Endothelial cell (in vitro differentiated cells): ENCODE data around the gene TGM2. TPM values are rescaled to one million over a fixed set of nuclear protein-coding genes. Genes with fewer than 3 reads are reported as not detected.
A peak's percentile ranks its signal among the peaks of the same experiment; 100 is the strongest.

ENCODE experiments used
- DNase-seq: peaks from one replicate; pipeline ENCODE4 v3.0.0; 2021; ENCODE audit warnings: low spot score
- H3K27ac Mint-ChIP-seq: one replicate; pipeline ENCODE4 v1.8.0; 2021; ENCODE audit warnings: mixed read lengths, inconsistent platforms; ENCODE audit not compliant: unreplicated experiment
- H3K27me3 Mint-ChIP-seq: one replicate; pipeline ENCODE4 v1.8.0; 2021; ENCODE audit warnings: mild to moderate bottlenecking, moderate library complexity, mixed read lengths, inconsistent platforms; ENCODE audit not compliant: unreplicated experiment
- H3K36me3 Mint-ChIP-seq: one replicate; pipeline ENCODE4 v1.8.0; 2021; ENCODE audit warnings: mild to moderate bottlenecking, low read depth, mixed read lengths, inconsistent platforms; ENCODE audit not compliant: unreplicated experiment
- H3K4me1 Mint-ChIP-seq: one replicate; pipeline ENCODE4 v1.8.0; 2021; ENCODE audit warnings: mild to moderate bottlenecking, mixed read lengths, inconsistent platforms; ENCODE audit not compliant: unreplicated experiment
- H3K4me3 Mint-ChIP-seq: one replicate; pipeline ENCODE4 v1.8.0; 2021; ENCODE audit warnings: mild to moderate bottlenecking, mixed read lengths, inconsistent platforms; ENCODE audit not compliant: unreplicated experiment
- H3K9me3 Mint-ChIP-seq: one replicate; pipeline ENCODE4 v1.8.0; 2021; ENCODE audit warnings: mixed read lengths, inconsistent platforms; ENCODE audit not compliant: unreplicated experiment
- total RNA-seq: library from RNA; stranded (reverse); fragmentation: NEBNext Ultra II Directional; extraction: Animal tissue kit (Norgen Biotek cat#: 25700); gene quantifications from one replicate; pipeline ENCODE4 v1.2.1, GENCODE V29; 2021; ENCODE audit not compliant: unreplicated experiment
- TF ChIP-seq, protein P1 (sequence below): fragments of 200-600 bp; sonication (generic); IDR thresholded peaks from one replicate; pipeline ENCODE4 v1.5.0; 2021; ENCODE audit warnings: antibody characterized with exemption; ENCODE audit not compliant: unreplicated experiment

TGM2 gene
- total RNA-seq, 1 donor from 2014 or later: 216 TPM

DNA sequence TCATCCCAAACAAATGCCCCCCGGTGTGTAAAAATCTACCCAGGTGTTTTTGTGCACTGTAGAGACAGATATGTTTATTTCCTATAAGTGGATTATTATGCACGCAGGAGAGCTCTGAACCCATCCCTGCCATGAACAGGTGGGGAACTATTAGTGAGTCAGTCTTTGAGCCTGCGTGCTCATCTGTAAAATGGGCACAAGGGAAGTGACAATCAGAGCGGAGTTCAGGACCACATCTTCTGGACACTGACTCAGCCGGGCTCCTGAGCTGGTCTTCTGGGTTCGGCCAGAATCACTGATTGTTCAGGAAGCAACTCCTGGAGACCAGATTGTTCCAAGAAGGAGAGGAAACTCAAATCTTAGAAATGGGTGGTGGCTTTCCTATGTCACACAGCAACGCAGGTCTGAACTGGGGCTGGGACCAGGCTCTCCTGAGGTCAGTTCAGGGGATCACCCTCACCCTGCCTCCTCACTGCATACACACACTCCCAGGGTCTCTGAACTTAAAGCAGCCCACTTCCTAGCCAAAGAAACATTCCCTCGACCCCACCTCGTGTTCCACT, 27.3 kb upstream of the TGM2 start:
- TF ChIP-seq, protein P1, sequence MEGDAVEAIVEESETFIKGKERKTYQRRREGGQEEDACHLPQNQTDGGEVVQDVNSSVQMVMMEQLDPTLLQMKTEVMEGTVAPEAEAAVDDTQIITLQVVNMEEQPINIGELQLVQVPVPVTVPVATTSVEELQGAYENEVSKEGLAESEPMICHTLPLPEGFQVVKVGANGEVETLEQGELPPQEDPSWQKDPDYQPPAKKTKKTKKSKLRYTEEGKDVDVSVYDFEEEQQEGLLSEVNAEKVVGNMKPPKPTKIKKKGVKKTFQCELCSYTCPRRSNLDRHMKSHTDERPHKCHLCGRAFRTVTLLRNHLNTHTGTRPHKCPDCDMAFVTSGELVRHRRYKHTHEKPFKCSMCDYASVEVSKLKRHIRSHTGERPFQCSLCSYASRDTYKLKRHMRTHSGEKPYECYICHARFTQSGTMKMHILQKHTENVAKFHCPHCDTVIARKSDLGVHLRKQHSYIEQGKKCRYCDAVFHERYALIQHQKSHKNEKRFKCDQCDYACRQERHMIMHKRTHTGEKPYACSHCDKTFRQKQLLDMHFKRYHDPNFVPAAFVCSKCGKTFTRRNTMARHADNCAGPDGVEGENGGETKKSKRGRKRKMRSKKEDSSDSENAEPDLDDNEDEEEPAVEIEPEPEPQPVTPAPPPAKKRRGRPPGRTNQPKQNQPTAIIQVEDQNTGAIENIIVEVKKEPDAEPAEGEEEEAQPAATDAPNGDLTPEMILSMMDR: no peak
- no peak overlapping the region for H3K4me3 Mint-ChIP-seq
- DNase-seq: no peak
- H3K27me3 Mint-ChIP-seq: peaks cover 8% of the 10 kb centered on the region
- H3K27ac Mint-ChIP-seq: no peak overlapping the region
- H3K4me1 Mint-ChIP-seq: peaks cover 8% of the 10 kb centered on the region
- H3K36me3 Mint-ChIP-seq: no peaks in the 10 kb centered on the region
- no peaks in the 10 kb centered on the region for H3K9me3 Mint-ChIP-seq

DNA sequence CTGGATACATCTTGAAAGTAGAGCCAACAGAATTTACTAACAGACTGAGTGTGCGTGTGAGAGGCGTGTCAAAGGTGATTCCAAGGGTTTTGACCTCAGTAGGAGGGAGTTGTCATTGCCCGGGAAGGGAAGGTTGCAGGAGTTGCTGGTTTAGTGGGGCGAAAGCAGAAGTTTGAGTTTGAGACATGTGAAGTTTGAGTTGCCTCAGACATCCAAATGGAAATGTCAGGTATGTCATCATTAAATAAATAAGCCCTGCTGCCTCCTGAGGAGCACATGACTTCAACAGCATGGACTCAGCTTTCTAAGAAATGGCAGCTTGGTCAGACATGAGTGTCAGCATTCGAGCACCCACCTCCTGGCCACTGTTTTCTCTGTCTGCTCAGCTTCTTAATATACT, 26.6 kb upstream of the TGM2 start:
- Mint-ChIP-seq H3K4me3 (no peak overlapping the region), H3K27me3 (peaks cover 8% of the 10 kb centered on the region)
- TF ChIP-seq, protein P1: no peak

GRCh38 chr20:38190936-38191371, 25.9 kb upstream of the TGM2 start:
- Mint-ChIP-seq H3K4me1 (peaks cover 8% of the 10 kb centered on the region), H3K4me3 (no peak overlapping the region), H3K9me3 (no peaks in the 10 kb centered on the region), H3K36me3 (no peaks in the 10 kb centered on the region), H3K27ac (no peak overlapping the region), H3K27me3 (peaks cover 8% of the 10 kb centered on the region)
- DNase-seq: no peak
- TF ChIP-seq, protein P1: no peak

More for the DNA sequence above, 26.6 kb upstream of the TGM2 start:
- Mint-ChIP-seq H3K27ac (no peak overlapping the region), H3K36me3 (no peaks in the 10 kb centered on the region), H3K4me1 (peaks cover 8% of the 10 kb centered on the region), H3K9me3 (no peaks in the 10 kb centered on the region)
- DNase-seq: no peak

GRCh38 chr20:38190166-38190565, 25.1 kb upstream of the TGM2 start:
- Mint-ChIP-seq H3K9me3 (no peaks in the 10 kb centered on the region), H3K4me1 (peaks cover 4% of the 10 kb centered on the region), H3K27ac (no peak overlapping the region), H3K36me3 (no peaks in the 10 kb centered on the region), H3K27me3 (peaks cover 4% of the 10 kb centered on the region), H3K4me3 (peak overlapping the region; percentile 28)
- TF ChIP-seq, protein P1: no peak
- DNase-seq: no peak

- no peak for DNase-seq
- Mint-ChIP-seq H3K27ac (no peak overlapping the region), H3K27me3 (no peaks in the 10 kb centered on the region), H3K36me3 (no peaks in the 10 kb centered on the region), H3K4me1 (no peaks in the 10 kb centered on the region), H3K4me3 (no peak overlapping the region), H3K9me3 (no peaks in the 10 kb centered on the region)
- TF ChIP-seq, protein P1: no peak
Measured at GRCh38 chr20:38187517-38187916, 22.4 kb upstream of the TGM2 start.
